Activated T-cell treated with anti-CD3 and anti-CD28 coated beads, Interleukin-2, amount 50 U/mL, for 4 hours (primary cell): Measurements from ENCODE around the gene KIF17. TPM values are rescaled to one million over a fixed set of nuclear protein-coding genes. Genes with fewer than 3 reads are reported as not detected.
A peak's percentile ranks its signal among the peaks of the same experiment; 100 is the strongest.

Experiments used
- ATAC-seq, 2 donors: fragments of 200-7000 bp; cut with Tn5 transposase; one replicate each; pipeline ENCODE4 v1.10.0; 2021
- DNase-seq: peaks from one replicate; pipeline ENCODE4 v3.0.0-alpha.2; 2020
- H3K27me3 Mint-ChIP-seq: one replicate; pipeline ENCODE4 v1.8.0; 2021; ENCODE audit warnings: low read depth, mixed read lengths
- H3K36me3 Mint-ChIP-seq: one replicate; pipeline ENCODE4 v1.8.0; 2022; ENCODE audit warnings: mixed read lengths; ENCODE audit not compliant: insufficient read depth
- H3K4me1 Mint-ChIP-seq: one replicate; pipeline ENCODE4 v1.8.0; 2021; ENCODE audit warnings: low read depth, mixed read lengths
- H3K4me3 Mint-ChIP-seq: one replicate; pipeline ENCODE4 v1.8.0; 2021; ENCODE audit warnings: mild to moderate bottlenecking, moderate library complexity, mixed read lengths
- H3K9me3 Mint-ChIP-seq: one replicate; pipeline ENCODE4 v1.8.0; 2021; ENCODE audit warnings: mixed read lengths
- total RNA-seq, 3 donors: library from RNA; stranded (reverse); gene quantifications; one replicate each; pipeline ENCODE4 v1.2.1, GENCODE V29; 2021

KIF17 gene
- not detected for total RNA-seq

- DNase-seq: peak; percentile 54
- H3K9me3 Mint-ChIP-seq: no peaks in the 10 kb centered on the region
- peak within 1 kb of the TSS; percentile 65 for H3K4me3 Mint-ChIP-seq
- H3K4me1 Mint-ChIP-seq: peaks cover 9% of the 10 kb centered on the region
- peak; percentile 84 for ATAC-seq
- H3K36me3 Mint-ChIP-seq: no peaks in the 10 kb centered on the region
- peaks cover 20% of the 10 kb centered on the region for H3K27me3 Mint-ChIP-seq
Measured at GRCh38 chr1:20717452-20718342, at the start of gene KIF17. TSS of gene KIF17 (minus strand) at chr1:20718007. CDS start at chr1:20717706, 301 bp downstream.

GRCh38 chr1:20767271-20767670 lies 49.5 kb upstream of the KIF17 start:
- no peak for ATAC-seq
- Mint-ChIP-seq H3K9me3 (no peaks in the 10 kb centered on the region), H3K27me3 (no peaks in the 10 kb centered on the region), H3K36me3 (peaks cover 36% of the 10 kb centered on the region), H3K4me1 (no peaks in the 10 kb centered on the region), H3K4me3 (no peak overlapping the region)
- no peak for DNase-seq

GRCh38 chr1:20763417-20763816 lies 45.6 kb upstream of the KIF17 start:
- Mint-ChIP-seq H3K4me3 (no peak overlapping the region), H3K27me3 (no peaks in the 10 kb centered on the region), H3K36me3 (peaks cover 36% of the 10 kb centered on the region), H3K9me3 (no peaks in the 10 kb centered on the region), H3K4me1 (no peaks in the 10 kb centered on the region)
- ATAC-seq: no peak
- DNase-seq: no peak

- no peak for ATAC-seq
- no peaks in the 10 kb centered on the region for H3K4me1 Mint-ChIP-seq
- H3K27me3 Mint-ChIP-seq: no peaks in the 10 kb centered on the region
- no peaks in the 10 kb centered on the region for H3K9me3 Mint-ChIP-seq
- no peak for DNase-seq
- H3K36me3 Mint-ChIP-seq: peaks cover 38% of the 10 kb centered on the region
- no peak overlapping the region for H3K4me3 Mint-ChIP-seq
Measured at GRCh38 chr1:20760322-20760721, 42.5 kb upstream of the KIF17 start.

- ATAC-seq: no peak
- no peaks in the 10 kb centered on the region for H3K9me3 Mint-ChIP-seq
- H3K27me3 Mint-ChIP-seq: no peaks in the 10 kb centered on the region
- no peaks in the 10 kb centered on the region for H3K4me1 Mint-ChIP-seq
- H3K36me3 Mint-ChIP-seq: peaks cover 27% of the 10 kb centered on the region
- DNase-seq: no peak
- H3K4me3 Mint-ChIP-seq: no peak overlapping the region
Measured at GRCh38 chr1:20753589-20753988, 35.8 kb upstream of the KIF17 start.

- Mint-ChIP-seq H3K4me1 (no peaks in the 10 kb centered on the region), H3K27me3 (no peaks in the 10 kb centered on the region), H3K4me3 (no peak overlapping the region), H3K36me3 (peaks cover 37% of the 10 kb centered on the region), H3K9me3 (no peaks in the 10 kb centered on the region)
- DNase-seq: no peak
- no peak for ATAC-seq
Measured at GRCh38 chr1:20751462-20751990, 33.7 kb upstream of the KIF17 start.

- ATAC-seq: no peak
- Mint-ChIP-seq H3K4me1 (no peaks in the 10 kb centered on the region), H3K27me3 (no peaks in the 10 kb centered on the region), H3K9me3 (no peaks in the 10 kb centered on the region), H3K36me3 (peaks cover 33% of the 10 kb centered on the region), H3K4me3 (no peak overlapping the region)
- DNase-seq: no peak
Measured at GRCh38 chr1:20742671-20743070, 24.9 kb upstream of the KIF17 start.

- Mint-ChIP-seq H3K27me3 (no peaks in the 10 kb centered on the region), H3K4me1 (no peaks in the 10 kb centered on the region), H3K9me3 (no peaks in the 10 kb centered on the region), H3K4me3 (no peak overlapping the region), H3K36me3 (peaks cover 30% of the 10 kb centered on the region)
- no peak for ATAC-seq
- DNase-seq: no peak
Measured at GRCh38 chr1:20740781-20741180, 23.0 kb upstream of the KIF17 start.

GRCh38 chr1:20739225-20739624 lies 21.4 kb upstream of the KIF17 start:
- Mint-ChIP-seq H3K9me3 (no peaks in the 10 kb centered on the region), H3K4me1 (no peaks in the 10 kb centered on the region), H3K27me3 (no peaks in the 10 kb centered on the region), H3K36me3 (peaks cover 22% of the 10 kb centered on the region), H3K4me3 (no peak overlapping the region)
- no peak for DNase-seq
- ATAC-seq: no peak

GRCh38 chr1:20735581-20736111 lies 17.8 kb upstream of the KIF17 start:
- peaks cover 23% of the 10 kb centered on the region for H3K4me1 Mint-ChIP-seq
- H3K9me3 Mint-ChIP-seq: no peaks in the 10 kb centered on the region
- H3K27me3 Mint-ChIP-seq: peaks cover 6% of the 10 kb centered on the region
- ATAC-seq: no peak
- H3K36me3 Mint-ChIP-seq: peaks cover 10% of the 10 kb centered on the region
- DNase-seq: no peak
- H3K4me3 Mint-ChIP-seq: no peak overlapping the region

GRCh38 chr1:20733360-20733975 lies 15.7 kb upstream of the KIF17 start:
- ATAC-seq (no peak), DNase-seq (no peak)
- Mint-ChIP-seq H3K36me3 (peaks cover 8% of the 10 kb centered on the region), H3K4me1 (peaks cover 26% of the 10 kb centered on the region), H3K4me3 (peak overlapping the region; percentile 83), H3K9me3 (no peaks in the 10 kb centered on the region), H3K27me3 (peaks cover 22% of the 10 kb centered on the region)

- H3K36me3 Mint-ChIP-seq: peaks cover 3% of the 10 kb centered on the region
- H3K4me3 Mint-ChIP-seq: peak within 1 kb of the TSS; percentile 83
- DNase-seq: peak; percentile 64
- no peaks in the 10 kb centered on the region for H3K9me3 Mint-ChIP-seq
- peak; percentile 77 for ATAC-seq
- H3K4me1 Mint-ChIP-seq: peaks cover 26% of the 10 kb centered on the region
- H3K27me3 Mint-ChIP-seq: peaks cover 26% of the 10 kb centered on the region
Measured at GRCh38 chr1:20732588-20733359, 15.0 kb upstream of the KIF17 start, which contains the start of gene SH2D5. TSS of gene SH2D5 (minus strand) at chr1:20732703. CDS start at chr1:20728044, 4,659 bp downstream.

- H3K27me3 Mint-ChIP-seq: peaks cover 26% of the 10 kb centered on the region
Measured at GRCh38 chr1:20732071-20732587, 14.3 kb upstream of the KIF17 start.

More at GRCh38 chr1:20732071-20732587, 14.3 kb upstream of the KIF17 start:
- Mint-ChIP-seq H3K4me3 (peak overlapping the region; percentile 83), H3K4me1 (peaks cover 26% of the 10 kb centered on the region), H3K36me3 (peaks cover 3% of the 10 kb centered on the region), H3K9me3 (no peaks in the 10 kb centered on the region)
- peak; percentile 57 for DNase-seq
- peak; percentile 71 to 80 for ATAC-seq
